GM18498 (cell line): ENCODE results near the gene SLX1A.
"Not testable (repeated sequence)": the region's sequence is repeated elsewhere in the genome, so short reads cannot be mapped to it uniquely, and the experiment has no call there.

ENCODE experiments used
- ATAC-seq: cut with Tn5 transposase; IDR thresholded peaks from one replicate; pipeline ENCODE4 v1.9.1; 2021; ENCODE audit warnings: mild to moderate bottlenecking, moderate library complexity; ENCODE audit not compliant: unreplicated experiment

Gene SLX1A

DNA sequence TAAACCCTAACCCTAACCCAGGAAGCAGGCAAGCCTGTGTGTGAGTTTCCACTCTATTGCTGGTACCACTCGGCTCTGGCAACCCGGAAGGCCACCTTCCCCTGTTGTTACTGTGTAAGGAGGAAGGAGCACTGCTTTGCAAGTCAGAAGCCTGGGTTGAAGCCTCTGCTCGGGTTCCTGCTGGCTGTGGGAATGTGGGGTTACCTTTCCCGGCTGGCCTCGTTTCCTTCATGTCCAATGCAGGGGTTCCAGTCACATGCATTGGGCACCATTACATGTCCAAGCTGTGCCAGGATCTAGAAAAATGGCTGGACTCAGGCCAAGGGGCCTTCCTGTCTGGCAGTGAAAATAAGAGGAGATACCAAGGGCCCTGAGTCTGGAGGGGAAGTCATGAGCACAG, 23.4 kb downstream of the SLX1A start:
- ATAC-seq: not testable (repeated sequence)
